Measurements from ENCODE around the gene LIPM. TPM values are rescaled to one million over a fixed set of nuclear protein-coding genes. Genes with fewer than 3 reads are reported as not detected.
A peak's percentile ranks its signal among the peaks of the same experiment; 100 is the strongest.

The LIPM gene
- total RNA-seq, 4 donors from 2014 or later: not detected

DNA sequence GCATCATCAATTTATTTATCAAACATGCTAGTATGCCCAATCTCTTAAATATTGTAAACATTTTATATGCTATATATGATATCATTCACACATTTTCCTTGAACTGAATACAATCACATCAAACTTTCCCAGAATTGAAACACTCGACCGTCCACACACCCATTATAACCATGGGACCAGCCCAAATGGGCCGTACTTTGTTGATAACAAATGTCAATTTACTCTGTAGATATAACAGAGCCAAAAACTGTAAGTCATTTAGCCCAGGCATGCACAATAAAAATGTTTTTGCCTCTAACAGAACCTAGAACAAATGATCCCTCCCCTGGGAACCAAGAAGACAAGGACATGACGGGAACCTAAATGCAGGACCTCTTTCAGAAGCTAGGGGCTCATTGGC lies 49.8 kb downstream of the LIPM start:
- no peaks in the 10 kb centered on the region for H3K36me3 ChIP-seq
- H3K4me3 ChIP-seq: no peak overlapping the region
- 86 to 94% methylated on average over 4 of the region's 4 CpGs for WGBS, 2 donors (ENCODE audit: low coverage in 1 of 2)
- no peaks in the 10 kb centered on the region for H3K27me3 ChIP-seq
- no peaks in the 10 kb centered on the region for H3K9me3 ChIP-seq
- TF ChIP-seq POLR2AphosphoS5 (IDR thresholded peaks at IDR 0.05): no peak
- TF ChIP-seq EP300 (IDR thresholded peaks at IDR 0.05): no peak
- no peak for TF ChIP-seq POLR2A (IDR thresholded peaks at IDR 0.05)
- TF ChIP-seq, protein P1, sequence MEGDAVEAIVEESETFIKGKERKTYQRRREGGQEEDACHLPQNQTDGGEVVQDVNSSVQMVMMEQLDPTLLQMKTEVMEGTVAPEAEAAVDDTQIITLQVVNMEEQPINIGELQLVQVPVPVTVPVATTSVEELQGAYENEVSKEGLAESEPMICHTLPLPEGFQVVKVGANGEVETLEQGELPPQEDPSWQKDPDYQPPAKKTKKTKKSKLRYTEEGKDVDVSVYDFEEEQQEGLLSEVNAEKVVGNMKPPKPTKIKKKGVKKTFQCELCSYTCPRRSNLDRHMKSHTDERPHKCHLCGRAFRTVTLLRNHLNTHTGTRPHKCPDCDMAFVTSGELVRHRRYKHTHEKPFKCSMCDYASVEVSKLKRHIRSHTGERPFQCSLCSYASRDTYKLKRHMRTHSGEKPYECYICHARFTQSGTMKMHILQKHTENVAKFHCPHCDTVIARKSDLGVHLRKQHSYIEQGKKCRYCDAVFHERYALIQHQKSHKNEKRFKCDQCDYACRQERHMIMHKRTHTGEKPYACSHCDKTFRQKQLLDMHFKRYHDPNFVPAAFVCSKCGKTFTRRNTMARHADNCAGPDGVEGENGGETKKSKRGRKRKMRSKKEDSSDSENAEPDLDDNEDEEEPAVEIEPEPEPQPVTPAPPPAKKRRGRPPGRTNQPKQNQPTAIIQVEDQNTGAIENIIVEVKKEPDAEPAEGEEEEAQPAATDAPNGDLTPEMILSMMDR (IDR thresholded peaks at IDR 0.05): no peak
- no peaks in the 10 kb centered on the region for H3K4me1 ChIP-seq
- no peak for ATAC-seq
- no peak overlapping the region for H3K27ac ChIP-seq

DNA sequence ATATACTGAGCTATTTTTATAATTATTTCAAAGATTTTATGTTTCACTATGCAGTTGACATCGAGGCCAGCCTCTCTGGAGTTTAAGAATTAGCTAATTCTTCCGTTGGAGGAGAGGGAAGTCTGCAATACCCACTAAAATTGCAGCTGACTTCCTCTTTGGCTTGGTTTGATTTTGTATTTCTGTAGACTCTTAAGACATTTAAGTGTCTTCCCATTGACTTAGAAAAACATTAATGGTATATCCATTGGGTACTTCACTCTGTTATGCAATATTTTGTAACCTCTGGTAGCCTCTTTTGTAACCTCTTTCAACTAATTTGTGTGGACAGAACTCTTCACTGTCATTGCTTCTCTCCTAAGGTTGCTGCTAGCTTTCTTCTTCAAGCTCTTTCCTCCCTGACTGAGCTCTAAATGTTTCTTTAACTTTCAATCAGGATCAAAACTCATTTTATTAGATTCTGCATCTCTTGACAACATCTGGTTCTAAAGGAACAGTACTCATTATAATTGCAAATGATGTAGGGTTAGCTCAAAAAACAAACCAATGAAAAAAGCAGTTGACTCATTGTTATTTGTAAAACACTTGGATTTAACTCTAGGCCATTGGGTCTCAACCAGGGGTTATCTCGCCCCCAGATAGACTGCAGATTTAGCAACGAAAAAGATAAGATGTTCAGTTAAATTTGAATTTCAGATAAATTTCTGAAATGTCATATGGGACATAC lies 50.8 kb downstream of the LIPM start:
- H3K36me3 ChIP-seq: no peaks in the 10 kb centered on the region
- ATAC-seq: peak; percentile 25
- no peak overlapping the region for H3K27ac ChIP-seq
- WGBS, 2 donors (ENCODE audit: low coverage in 1 of 2): 63 to 82% methylated on average over 3 to 4 of the region's 4 CpGs
- H3K27me3 ChIP-seq: no peaks in the 10 kb centered on the region
- no peaks in the 10 kb centered on the region for H3K9me3 ChIP-seq
- no peaks in the 10 kb centered on the region for H3K4me1 ChIP-seq
- TF ChIP-seq, protein P1 (IDR thresholded peaks at IDR 0.05): no peak
- no peak for TF ChIP-seq POLR2AphosphoS5 (IDR thresholded peaks at IDR 0.05)
- TF ChIP-seq EP300 (IDR thresholded peaks at IDR 0.05): no peak
- no peak for TF ChIP-seq POLR2A (IDR thresholded peaks at IDR 0.05)
- H3K4me3 ChIP-seq: no peak overlapping the region

DNA sequence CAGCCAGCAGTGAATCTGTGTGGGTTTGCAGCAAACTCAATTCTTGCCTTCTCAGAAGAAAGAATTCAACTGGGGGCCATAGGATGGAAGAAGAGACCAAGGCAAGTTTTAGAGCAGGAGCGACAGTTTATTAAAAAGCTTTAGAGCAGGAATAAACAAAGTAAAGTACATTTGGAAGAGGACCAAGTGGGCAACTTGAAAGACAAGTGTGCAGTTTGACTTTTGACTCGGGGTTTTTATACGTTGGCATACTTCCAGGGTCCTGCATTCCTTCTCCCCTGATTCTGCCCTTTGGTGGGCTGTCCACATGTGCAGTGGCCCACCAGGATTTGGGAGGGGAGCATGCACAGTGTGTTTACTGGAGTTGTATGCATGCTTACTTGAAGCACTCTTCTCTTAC lies 52.2 kb downstream of the LIPM start:
- TF ChIP-seq EP300 (IDR thresholded peaks at IDR 0.05): no peak
- TF ChIP-seq, protein P1 (IDR thresholded peaks at IDR 0.05): no peak
- TF ChIP-seq POLR2AphosphoS5 (IDR thresholded peaks at IDR 0.05): no peak
- no peak for TF ChIP-seq POLR2A (IDR thresholded peaks at IDR 0.05)
- 46 to 51% methylated on average over 3 of the region's 3 CpGs for WGBS, 2 donors (ENCODE audit: low coverage in 1 of 2)

DNA sequence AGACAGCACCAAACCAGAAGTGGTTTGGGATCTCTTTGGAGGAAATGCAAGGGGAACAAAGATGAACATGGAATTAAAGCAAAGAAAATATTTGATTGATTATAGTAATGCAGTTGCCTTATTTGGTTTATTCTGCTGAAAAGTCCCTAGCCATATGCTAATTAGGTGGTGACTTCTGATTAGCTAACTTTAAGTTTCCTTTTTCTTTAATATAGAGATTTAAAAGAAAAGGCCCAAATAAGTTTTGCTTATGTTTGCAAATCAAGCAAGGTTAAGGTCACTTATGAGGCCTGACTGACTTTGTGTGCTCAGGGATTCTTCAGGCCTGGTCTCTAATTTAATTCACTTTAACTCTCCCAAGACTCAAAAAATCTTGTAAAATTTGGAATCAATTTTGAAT lies 55.3 kb downstream of the LIPM start:
- H3K36me3 ChIP-seq: no peaks in the 10 kb centered on the region
- H3K9me3 ChIP-seq: no peaks in the 10 kb centered on the region
- H3K27me3 ChIP-seq: no peaks in the 10 kb centered on the region
- no peak overlapping the region for H3K27ac ChIP-seq
- no peaks in the 10 kb centered on the region for H3K4me1 ChIP-seq
- H3K4me3 ChIP-seq: no peak overlapping the region
- no peak for ATAC-seq
- TF ChIP-seq EP300 (IDR thresholded peaks at IDR 0.05) (no peak), POLR2A (IDR thresholded peaks at IDR 0.05) (no peak), POLR2AphosphoS5 (IDR thresholded peaks at IDR 0.05) (no peak)
- TF ChIP-seq, protein P1 (IDR thresholded peaks at IDR 0.05): no peak

More for the DNA sequence above, 52.2 kb downstream of the LIPM start:
- Histone ChIP-seq H3K27me3 (no peaks in the 10 kb centered on the region), H3K4me1 (no peaks in the 10 kb centered on the region), H3K9me3 (no peaks in the 10 kb centered on the region), H3K4me3 (no peak overlapping the region), H3K36me3 (no peaks in the 10 kb centered on the region), H3K27ac (no peak overlapping the region)
- no peak for ATAC-seq

DNA sequence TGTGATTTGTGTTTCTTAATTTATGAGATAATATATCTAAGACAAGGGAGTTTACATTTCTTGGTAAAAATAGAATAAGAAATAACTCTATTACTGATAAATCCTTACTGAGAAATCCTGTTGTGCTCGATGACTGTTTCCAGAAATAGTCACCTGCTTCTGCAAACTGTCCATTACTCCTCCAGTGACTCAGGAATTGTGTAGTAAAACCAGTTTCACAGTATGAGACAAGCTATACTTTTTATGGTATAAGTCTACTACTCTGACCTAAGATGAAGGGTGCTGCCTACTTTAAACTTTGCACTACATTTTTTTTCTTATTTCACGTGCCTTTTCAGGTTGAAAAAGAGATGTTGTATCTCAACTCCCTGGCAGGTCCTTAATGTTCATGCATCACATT lies 56.0 kb downstream of the LIPM start:
- Histone ChIP-seq H3K9me3 (no peaks in the 10 kb centered on the region), H3K4me3 (no peak overlapping the region), H3K27ac (no peak overlapping the region), H3K36me3 (no peaks in the 10 kb centered on the region), H3K27me3 (no peaks in the 10 kb centered on the region), H3K4me1 (no peaks in the 10 kb centered on the region)
- WGBS, 2 donors (ENCODE audit: low coverage in 1 of 2): 30 to 31% methylated on average over 1 to 2 of the region's 2 CpGs
- no peak for ATAC-seq
- TF ChIP-seq POLR2AphosphoS5 (IDR thresholded peaks at IDR 0.05) (no peak), EP300 (IDR thresholded peaks at IDR 0.05) (no peak), POLR2A (IDR thresholded peaks at IDR 0.05) (no peak)
- TF ChIP-seq, protein P1 (IDR thresholded peaks at IDR 0.05): no peak
